CD4-positive, alpha-beta T cell (primary cell): Measurements from ENCODE around the gene ENG. TPM values are rescaled to one million over a fixed set of nuclear protein-coding genes. Genes with fewer than 3 reads are reported as not detected.

ENCODE experiments used
- ATAC-seq: fragments of 200-7000 bp; cut with Tn5 transposase; one replicate; pipeline ENCODE4 v1.10.0; 2022; ENCODE audit warnings: mild to moderate bottlenecking; ENCODE audit not compliant: poor library complexity
- CTCF ChIA-PET: fragments of 350-600 bp; sonication (Branson Sonifier 250); formaldehyde crosslinking; loops from one replicate; lab custom pipeline; 2021; ENCODE audit warnings: antibody characterized with exemption, inconsistent platforms; lab: Charles Lee
- POLR2A ChIA-PET: fragments of 350-600 bp; sonication (Branson Sonifier 250); formaldehyde crosslinking; loops from one replicate; lab custom pipeline; 2021; ENCODE audit warnings: antibody characterized with exemption, inconsistent platforms; lab: Charles Lee
- DNase-seq, 14 experiments: peaks; one replicate each; pipeline ENCODE4 v3.0.0-alpha.2; 2013 to 2020; ENCODE audit warnings: mixed read lengths in 2 of 14
- H3K27ac ChIP-seq, 2 donors: one replicate each; pipeline versions ENCODE4 v1.5.1 to v1.7.0; 2013; ENCODE audit warnings: low read length in 2 of 2, low read depth in 1 of 2, mild to moderate bottlenecking in 1 of 2
- H3K27me3 ChIP-seq, 2 experiments: 1 replicate in 1 of 2; 2 replicates in 1 of 2; pipeline versions ENCODE4 v1.6.1 to v1.7.0; 2013; ENCODE audit warnings: low read length in 2 of 2, control low read depth in 1 of 2, mild to moderate bottlenecking in 1 of 2, moderate library complexity in 1 of 2; ENCODE audit not compliant: insufficient read depth in 2 of 2, control insufficient read depth in 1 of 2
- H3K36me3 ChIP-seq: one replicate; pipeline ENCODE4 v1.6.1; 2013; ENCODE audit warnings: low read length, control low read depth; ENCODE audit not compliant: insufficient read depth
- H3K4me1 ChIP-seq: one replicate; pipeline ENCODE4 v1.6.1; 2013; ENCODE audit warnings: low read length, control low read depth; ENCODE audit not compliant: insufficient read depth
- H3K4me3 ChIP-seq: one replicate; pipeline ENCODE4 v1.5.1; 2013; ENCODE audit warnings: mild to moderate bottlenecking, low read length, moderate library complexity
- H3K9me3 ChIP-seq, 2 experiments: 1 replicate in 1 of 2; 2 replicates in 1 of 2; pipeline versions ENCODE4 v1.6.1 to v1.7.0; 2013; ENCODE audit warnings: low read length in 2 of 2, mild to moderate bottlenecking in 2 of 2, control low read depth in 1 of 2, moderate library complexity in 1 of 2; ENCODE audit not compliant: control insufficient read depth in 1 of 2, insufficient read depth in 1 of 2
- H3K27ac Mint-ChIP-seq: one replicate; pipeline ENCODE4 v1.8.0; 2020; ENCODE audit warnings: mixed read lengths
- H3K27me3 Mint-ChIP-seq: one replicate; pipeline ENCODE4 v1.8.0; 2021; ENCODE audit warnings: mixed read lengths
- H3K36me3 Mint-ChIP-seq: one replicate; pipeline ENCODE4 v1.8.0; 2021; ENCODE audit warnings: low read depth, mixed read lengths
- H3K4me1 Mint-ChIP-seq: one replicate; pipeline ENCODE4 v1.8.0; 2021; ENCODE audit warnings: low read depth, mixed read lengths
- H3K4me3 Mint-ChIP-seq: one replicate; pipeline ENCODE4 v1.8.0; 2020; ENCODE audit warnings: mild to moderate bottlenecking, mixed read lengths
- H3K9me3 Mint-ChIP-seq: one replicate; pipeline ENCODE4 v1.8.0; 2020; ENCODE audit warnings: mixed read lengths
- CTCF ChIP-seq: fragments of 200-600 bp; IDR thresholded peaks from one replicate; pipeline ENCODE4 v1.8.0; 2022; ENCODE audit warnings: antibody characterized with exemption, mild to moderate bottlenecking
- intact Hi-C, 2 experiments: fragments of 100-400 bp; cut with DNase I in 1 of 2; cut with micrococcal nuclease in 1 of 2; formaldehyde crosslinking; loops; one replicate each; pipeline versions ENCODE4 v1.15.1 to v1.9.0; 2023 to 2025; cut with DNase I, micrococcal nuclease
- total RNA-seq, 174 experiments: library from RNA in 2 of 174; stranded (reverse) in 2 of 174; gene quantifications; one replicate each; pipeline ENCODE4 v1.2.3 and lab custom pipeline; 2021 to 2026

The ENG gene
- total RNA-seq, 2 experiments from 2014 or later, result 2.5 to 2.6 TPM

GRCh38 chr9:127886401-127886972, 32.0 kb upstream of the ENG start:
- Mint-ChIP-seq H3K27me3 (no peaks in the 10 kb centered on the region), H3K36me3 (peaks cover 78% of the 10 kb centered on the region), H3K9me3 (no peaks in the 10 kb centered on the region), H3K4me1 (peaks cover 5% of the 10 kb centered on the region), H3K4me3 (no peak overlapping the region), H3K27ac (no peak overlapping the region)
- H3K27me3 ChIP-seq, result no peaks in the 10 kb centered on the region
- no peak for DNase-seq
- H3K36me3 ChIP-seq, result peaks cover 58% of the 10 kb centered on the region
- CTCF ChIA-PET, result no interaction called here
- intact Hi-C loops, result no loop called here
- H3K4me1 ChIP-seq, result peaks cover 6% of the 10 kb centered on the region
- peak; percentile 25 for ATAC-seq
- no peak overlapping the region for H3K27ac ChIP-seq
- no peak overlapping the region for H3K4me3 ChIP-seq
- no peak for TF ChIP-seq CTCF
- H3K9me3 ChIP-seq, result no peaks in the 10 kb centered on the region
- POLR2A ChIA-PET, result interaction anchor here (1.3 kb wide), 1 partner anchor 187 kb away, joined by 3 read pairs; no protein-coding TSS in a partner anchor

- Mint-ChIP-seq H3K27ac (no peak overlapping the region), H3K9me3 (no peaks in the 10 kb centered on the region), H3K36me3 (peaks cover 70% of the 10 kb centered on the region), H3K4me1 (peaks cover 5% of the 10 kb centered on the region), H3K4me3 (no peak overlapping the region), H3K27me3 (no peaks in the 10 kb centered on the region)
- H3K27me3 ChIP-seq, result no peaks in the 10 kb centered on the region
- ChIA-PET POLR2A (interaction anchor here (1.0 to 1.8 kb wide), 4 partner anchors 12 to 187 kb away, joined by 3 to 6 read pairs (median 4); partner anchors contain the start of gene ST6GALNAC4), CTCF (no interaction called here)
- H3K4me3 ChIP-seq, result no peak overlapping the region
- H3K27ac ChIP-seq, result no peak overlapping the region
- DNase-seq (no peak), ATAC-seq (no peak)
- H3K4me1 ChIP-seq, result peaks cover 6% of the 10 kb centered on the region
- no peak for TF ChIP-seq CTCF
- peaks cover 52% of the 10 kb centered on the region for H3K36me3 ChIP-seq
- intact Hi-C loops, result no loop called here
- H3K9me3 ChIP-seq, result no peaks in the 10 kb centered on the region
These were observed 31.2 kb upstream of the ENG start for GRCh38 chr9:127885508-127886281.

- no peaks in the 10 kb centered on the region for H3K27me3 Mint-ChIP-seq
- H3K4me3 Mint-ChIP-seq, result no peak overlapping the region
- ATAC-seq (no peak), DNase-seq (no peak)
- Histone ChIP-seq H3K4me1 (peaks cover 6% of the 10 kb centered on the region), H3K27ac (peak overlapping the region in 1 of 2 donors; percentile 13), H3K9me3 (no peaks in the 10 kb centered on the region), H3K27me3 (no peaks in the 10 kb centered on the region), H3K36me3 (peaks cover 46% of the 10 kb centered on the region), H3K4me3 (no peak overlapping the region)
- peaks cover 63% of the 10 kb centered on the region for H3K36me3 Mint-ChIP-seq
- CTCF ChIA-PET, result interaction anchor here (0.7 kb wide), 1 partner anchor 25 kb away, joined by 3 read pairs; no protein-coding TSS in a partner anchor
- H3K4me1 Mint-ChIP-seq, result peaks cover 5% of the 10 kb centered on the region
- no peak for TF ChIP-seq CTCF
- H3K9me3 Mint-ChIP-seq, result no peaks in the 10 kb centered on the region
- POLR2A ChIA-PET, result interaction anchor here (1.0 to 1.8 kb wide), 5 partner anchors 12 to 188 kb away, joined by 3 to 6 read pairs (median 3); partner anchors contain the start of gene ST6GALNAC4
- intact Hi-C loops, result loop anchor here in 1 of 2 experiments (5.0 kb wide), 1 partner anchor 32 kb away; the partner anchor contains the start of gene ST6GALNAC4
- no peak overlapping the region for H3K27ac Mint-ChIP-seq
These were observed 30.6 kb upstream of the ENG start for GRCh38 chr9:127884976-127885490.
